CD4-positive, alpha-beta T cell treated with Interleukin-17A for 1 hour (primary cell): ENCODE data around the gene KMO.

Experiments
- DNase-seq: peaks from one replicate; pipeline ENCODE4 v3.0.0-alpha.2; 2020

The KMO gene

GRCh38 chr1:241542199-241542907 is 10.2 kb downstream of the KMO start:
- peak; percentile 8 for DNase-seq

GRCh38 chr1:241548008-241548407 is 15.8 kb downstream of the KMO start:
- DNase-seq = no peak

- DNase-seq = no peak
Measured at GRCh38 chr1:241550318-241550717, 18.1 kb downstream of the KMO start.

- peak; percentile 61 for DNase-seq
Measured at GRCh38 chr1:241551759-241552638, 19.8 kb downstream of the KMO start.

GRCh38 chr1:241553886-241554592 is 21.9 kb downstream of the KMO start:
- DNase-seq = no peak

- no peak for DNase-seq
Measured at GRCh38 chr1:241555526-241555925, 23.3 kb downstream of the KMO start.

- DNase-seq = no peak
Measured at GRCh38 chr1:241557031-241557430, 24.9 kb downstream of the KMO start.

GRCh38 chr1:241557551-241558193 is 25.5 kb downstream of the KMO start:
- DNase-seq = no peak

- no peak for DNase-seq
Measured at GRCh38 chr1:241560146-241560848, 28.1 kb downstream of the KMO start.

GRCh38 chr1:241560849-241561187 is 28.6 kb downstream of the KMO start:
- DNase-seq = no peak

- no peak for DNase-seq
Measured at GRCh38 chr1:241569848-241570247, 37.7 kb downstream of the KMO start.

GRCh38 chr1:241574154-241574553 is 42.0 kb downstream of the KMO start:
- DNase-seq = no peak

- DNase-seq = no peak
Measured at GRCh38 chr1:241579434-241579833, 47.3 kb downstream of the KMO start.

GRCh38 chr1:241582921-241583321 is 50.7 kb downstream of the KMO start:
- DNase-seq = no peak

- no peak for DNase-seq
Measured at GRCh38 chr1:241586905-241587512, 54.8 kb downstream of the KMO start.

GRCh38 chr1:241589521-241589920 is 57.3 kb downstream of the KMO start:
- no peak for DNase-seq

GRCh38 chr1:241590719-241591118 is 58.5 kb downstream of the KMO start:
- no peak for DNase-seq

- no peak for DNase-seq
Measured at GRCh38 chr1:241591317-241591716, 59.1 kb downstream of the KMO start.

GRCh38 chr1:241591736-241592135 is 59.6 kb downstream of the KMO start:
- no peak for DNase-seq

- no peak for DNase-seq
Measured at GRCh38 chr1:241592273-241592958, 60.2 kb downstream of the KMO start.

GRCh38 chr1:241593186-241593585 is 61.0 kb downstream of the KMO start:
- no peak for DNase-seq
